HCT116 (cell line): Measurements from ENCODE around the gene SCAF8. TPM values are rescaled to one million over a fixed set of nuclear protein-coding genes. Genes with fewer than 3 reads are reported as not detected.

Experiments used
- ATAC-seq: fragments of 200-7000 bp; cut with Tn5 transposase; 2 replicates; pipeline ENCODE4 v1.9.1; 2020; ENCODE audit warnings: mild to moderate bottlenecking, moderate library complexity
- BruUV-seq: library from RNA; stranded (reverse); fragments of 400-500 nt; replicated peaks from 2 replicates; lab custom pipeline; 2021; lab: Mats Ljungman, UMichigan
- CTCF ChIA-PET: fragments of 300-600 bp; sonication (Branson Sonifier 250); formaldehyde crosslinking; loops from one replicate; lab custom pipeline; 2021; ENCODE audit warnings: antibody characterized with exemption; lab: Charles Lee
- POLR2A ChIA-PET: fragments of 300-600, 350-600 bp; sonication (Branson Sonifier 250); formaldehyde crosslinking; loops from one replicate; lab custom pipeline; 2021; ENCODE audit warnings: antibody characterized with exemption; lab: Charles Lee
- RAD21 ChIA-PET, 2 experiments: fragments of 300-600 bp; sonication (Branson Sonifier 250); formaldehyde crosslinking; loops; one replicate each; lab custom pipeline; 2023; ENCODE audit warnings: low total read pairs in 2 of 2; ENCODE audit not compliant: uncharacterized antibody in 2 of 2, unreplicated experiment in 2 of 2, low non-redundant PET in 1 of 2; lab: Charles Lee
- DNase-seq: peaks from one replicate; pipeline ENCODE4 v3.0.0-alpha.2; 2010; ENCODE audit warnings: low read depth, low spot score
- H2AFZ ChIP-seq: fragments of 200-600 bp; shearing (Covaris generic), sonication (generic); 2 replicates; pipeline ENCODE4 v1.6.1; 2017; ENCODE audit warnings: low read depth, mixed run types, mixed read lengths, antibody characterized with exemption, low read length; ENCODE audit not compliant: poor library complexity, severe bottlenecking
- H3K27ac ChIP-seq: 2 replicates; pipeline ENCODE4 v1.5.1; 2012; ENCODE audit warnings: low read depth, low read length
- H3K27me3 ChIP-seq: fragments of 200-600 bp; sonication (generic); 2 replicates; pipeline ENCODE4 v1.6.1; 2016; ENCODE audit warnings: mixed run types, low read length, mixed read lengths; ENCODE audit not compliant: insufficient read depth
- H3K36me3 ChIP-seq, 2 experiments: fragments of 200-500 bp in 1 of 2; fragments of 200-600 bp in 1 of 2; sonication (Bioruptor generic) in 1 of 2; sonication (generic) in 1 of 2; 2 replicates each; pipeline versions ENCODE4 v1.5.1 to v1.6.1; 2014 to 2016; ENCODE audit warnings: low read length in 2 of 2, inconsistent platforms in 1 of 2, mixed read lengths in 1 of 2, mixed run types in 1 of 2; ENCODE audit not compliant: insufficient read depth in 2 of 2, control insufficient read depth in 1 of 2
- H3K4me1 ChIP-seq, 2 experiments: fragments of 200-600 bp in 1 of 2; sonication (generic) in 1 of 2; 2 replicates each; pipeline versions ENCODE4 v1.5.1 to v1.6.1; 2012 to 2017; ENCODE audit warnings: low read length in 2 of 2, inconsistent platforms in 1 of 2, mild to moderate bottlenecking in 1 of 2, mixed read lengths in 1 of 2, mixed run types in 1 of 2, moderate library complexity in 1 of 2; ENCODE audit not compliant: insufficient read depth in 2 of 2, control insufficient read depth in 1 of 2
- H3K4me2 ChIP-seq: fragments of 200-600 bp; sonication (generic); 2 replicates; pipeline ENCODE4 v1.6.1; 2017; ENCODE audit warnings: mixed run types, low read length, mixed read lengths
- H3K4me3 ChIP-seq, 2 experiments: fragments of 200-600 bp in 1 of 2; sonication (generic) in 1 of 2; replicated peaks in 1 of 2; 2 replicates each; pipeline ENCODE4 v1.5.1; 2011 to 2016; ENCODE audit warnings: low read length in 2 of 2, control low read depth in 1 of 2, low read depth in 1 of 2, mild to moderate bottlenecking in 1 of 2, mixed read lengths in 1 of 2, mixed run types in 1 of 2
- H3K79me2 ChIP-seq: fragments of 200-600 bp; sonication (generic); 2 replicates; pipeline ENCODE4 v1.6.1; 2017; ENCODE audit warnings: mild to moderate bottlenecking, mixed run types, low read length, moderate library complexity, mixed read lengths; ENCODE audit not compliant: insufficient read depth
- H3K9ac ChIP-seq: fragments of 200-600 bp; sonication (generic); 2 replicates; pipeline ENCODE4 v1.6.1; 2016; ENCODE audit warnings: low read length, mixed read lengths
- H3K9me2 ChIP-seq: fragments of 200-600 bp; sonication (generic), shearing (Covaris generic); 2 replicates; pipeline ENCODE4 v1.6.1; 2017; ENCODE audit warnings: mixed run types, mild to moderate bottlenecking, moderate library complexity; ENCODE audit not compliant: insufficient read depth
- H3K9me3 ChIP-seq, 2 experiments: fragments of 200-500 bp in 1 of 2; fragments of 200-600 bp in 1 of 2; sonication (Bioruptor generic) in 1 of 2; sonication (generic) in 1 of 2; 2 replicates each; pipeline ENCODE4 v1.6.1; 2014 to 2017; ENCODE audit warnings: low read length in 2 of 2, mixed read lengths in 2 of 2, inconsistent platforms in 1 of 2, low read depth in 1 of 2, mild to moderate bottlenecking in 1 of 2, mixed run types in 1 of 2, moderate library complexity in 1 of 2; ENCODE audit not compliant: control insufficient read depth in 1 of 2, insufficient read depth in 1 of 2
- H4K20me1 ChIP-seq: fragments of 200-600 bp; sonication (generic), shearing (Covaris generic); 2 replicates; pipeline ENCODE4 v1.6.1; 2017; ENCODE audit warnings: mixed run types, mild to moderate bottlenecking, moderate library complexity; ENCODE audit not compliant: insufficient read depth
- CTCF ChIP-seq, 3 experiments: fragments of 200-600 bp in 1 of 3; sonication (generic) in 1 of 3; IDR thresholded peaks in 2 of 3; conservative IDR thresholded peaks in 1 of 3; 2 replicates each; pipeline ENCODE4 v1.5.1; 2012 to 2017; ENCODE audit warnings: low read depth in 2 of 3, low read length in 2 of 3, antibody characterized with exemption in 1 of 3, borderline replicate concordance in 1 of 3, control low read depth in 1 of 3, mild to moderate bottlenecking in 1 of 3, mixed read lengths in 1 of 3, mixed run types in 1 of 3, moderate library complexity in 1 of 3; ENCODE audit not compliant: insufficient read depth in 1 of 3
- SIN3A ChIP-seq: IDR thresholded peaks from 2 replicates; pipeline ENCODE4 v1.6.1; 2012; ENCODE audit warnings: low read depth
- intact Hi-C: fragments of 100-400 bp; cut with micrococcal nuclease; formaldehyde crosslinking; loops from 2 replicates; pipeline ENCODE4 v1.10.0; 2022
- total RNA-seq: library from RNA; stranded (reverse); gene quantifications from one replicate; pipeline ENCODE4 v1.2.1, GENCODE V29; 2021; ENCODE audit not compliant: unreplicated experiment
- TF ChIP-seq, protein P1 (sequence below): IDR thresholded peaks from 2 replicates; pipeline ENCODE4 v1.6.1; 2012; ENCODE audit warnings: low read depth

The SCAF8 gene
- total RNA-seq, 1 experiment from 2014 or later, result 34.6 TPM

GRCh38 chr6:154683756-154684523 is 49.3 kb upstream of the SCAF8 start:
- Histone ChIP-seq H4K20me1 (no peaks in the 10 kb centered on the region), H3K36me3 (no peaks in the 10 kb centered on the region), H3K27ac (no peak overlapping the region), H3K4me2 (no peak overlapping the region), H3K9me2 (no peaks in the 10 kb centered on the region), H3K9me3 (no peaks in the 10 kb centered on the region), H3K9ac (no peak overlapping the region), H3K4me3 (no peak overlapping the region), H3K79me2 (no peaks in the 10 kb centered on the region), H3K27me3 (no peaks in the 10 kb centered on the region), H3K4me1 (no peaks in the 10 kb centered on the region), H2AFZ (no peak overlapping the region)
- ChIA-PET CTCF (interaction anchor here (1.4 to 3.0 kb wide), 2 partner anchors 8 to 122 kb away, joined by 5 to 15 read pairs; no protein-coding TSS in a partner anchor), POLR2A (interaction anchor here (1.0 kb wide), 1 partner anchor 9 kb away, joined by 3 read pairs; no protein-coding TSS in a partner anchor), RAD21 (no interaction called here)
- intact Hi-C loops, result no loop called here
- TF ChIP-seq SIN3A (no peak), CTCF (IDR thresholded peaks at IDR 0.05 in 2 of 3, conservative IDR thresholded peaks at IDR 0.05 in 1 of 3; ENCODE audit: borderline replicate concordance in 1 of 3, insufficient read depth in 1 of 3, low read depth in 2 of 3, low read length in 2 of 3) (no peak)
- TF ChIP-seq, protein P1, sequence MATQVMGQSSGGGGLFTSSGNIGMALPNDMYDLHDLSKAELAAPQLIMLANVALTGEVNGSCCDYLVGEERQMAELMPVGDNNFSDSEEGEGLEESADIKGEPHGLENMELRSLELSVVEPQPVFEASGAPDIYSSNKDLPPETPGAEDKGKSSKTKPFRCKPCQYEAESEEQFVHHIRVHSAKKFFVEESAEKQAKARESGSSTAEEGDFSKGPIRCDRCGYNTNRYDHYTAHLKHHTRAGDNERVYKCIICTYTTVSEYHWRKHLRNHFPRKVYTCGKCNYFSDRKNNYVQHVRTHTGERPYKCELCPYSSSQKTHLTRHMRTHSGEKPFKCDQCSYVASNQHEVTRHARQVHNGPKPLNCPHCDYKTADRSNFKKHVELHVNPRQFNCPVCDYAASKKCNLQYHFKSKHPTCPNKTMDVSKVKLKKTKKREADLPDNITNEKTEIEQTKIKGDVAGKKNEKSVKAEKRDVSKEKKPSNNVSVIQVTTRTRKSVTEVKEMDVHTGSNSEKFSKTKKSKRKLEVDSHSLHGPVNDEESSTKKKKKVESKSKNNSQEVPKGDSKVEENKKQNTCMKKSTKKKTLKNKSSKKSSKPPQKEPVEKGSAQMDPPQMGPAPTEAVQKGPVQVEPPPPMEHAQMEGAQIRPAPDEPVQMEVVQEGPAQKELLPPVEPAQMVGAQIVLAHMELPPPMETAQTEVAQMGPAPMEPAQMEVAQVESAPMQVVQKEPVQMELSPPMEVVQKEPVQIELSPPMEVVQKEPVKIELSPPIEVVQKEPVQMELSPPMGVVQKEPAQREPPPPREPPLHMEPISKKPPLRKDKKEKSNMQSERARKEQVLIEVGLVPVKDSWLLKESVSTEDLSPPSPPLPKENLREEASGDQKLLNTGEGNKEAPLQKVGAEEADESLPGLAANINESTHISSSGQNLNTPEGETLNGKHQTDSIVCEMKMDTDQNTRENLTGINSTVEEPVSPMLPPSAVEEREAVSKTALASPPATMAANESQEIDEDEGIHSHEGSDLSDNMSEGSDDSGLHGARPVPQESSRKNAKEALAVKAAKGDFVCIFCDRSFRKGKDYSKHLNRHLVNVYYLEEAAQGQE, result no peak
- BruUV-seq, result no TSS peak
- DNase-seq (no peak), ATAC-seq (no peak)
